Measurements from ENCODE around the gene MDH2. TPM values are rescaled to one million over a fixed set of nuclear protein-coding genes. Genes with fewer than 3 reads are reported as not detected.

Gene MDH2, protein sequence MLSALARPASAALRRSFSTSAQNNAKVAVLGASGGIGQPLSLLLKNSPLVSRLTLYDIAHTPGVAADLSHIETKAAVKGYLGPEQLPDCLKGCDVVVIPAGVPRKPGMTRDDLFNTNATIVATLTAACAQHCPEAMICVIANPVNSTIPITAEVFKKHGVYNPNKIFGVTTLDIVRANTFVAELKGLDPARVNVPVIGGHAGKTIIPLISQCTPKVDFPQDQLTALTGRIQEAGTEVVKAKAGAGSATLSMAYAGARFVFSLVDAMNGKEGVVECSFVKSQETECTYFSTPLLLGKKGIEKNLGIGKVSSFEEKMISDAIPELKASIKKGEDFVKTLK
- 301 to 444 TPM (median 401 TPM) in 5 replicates for total RNA-seq (2022; extraction: Qiagen RNA extraction; ENCODE audit: low read depth)

DNA sequence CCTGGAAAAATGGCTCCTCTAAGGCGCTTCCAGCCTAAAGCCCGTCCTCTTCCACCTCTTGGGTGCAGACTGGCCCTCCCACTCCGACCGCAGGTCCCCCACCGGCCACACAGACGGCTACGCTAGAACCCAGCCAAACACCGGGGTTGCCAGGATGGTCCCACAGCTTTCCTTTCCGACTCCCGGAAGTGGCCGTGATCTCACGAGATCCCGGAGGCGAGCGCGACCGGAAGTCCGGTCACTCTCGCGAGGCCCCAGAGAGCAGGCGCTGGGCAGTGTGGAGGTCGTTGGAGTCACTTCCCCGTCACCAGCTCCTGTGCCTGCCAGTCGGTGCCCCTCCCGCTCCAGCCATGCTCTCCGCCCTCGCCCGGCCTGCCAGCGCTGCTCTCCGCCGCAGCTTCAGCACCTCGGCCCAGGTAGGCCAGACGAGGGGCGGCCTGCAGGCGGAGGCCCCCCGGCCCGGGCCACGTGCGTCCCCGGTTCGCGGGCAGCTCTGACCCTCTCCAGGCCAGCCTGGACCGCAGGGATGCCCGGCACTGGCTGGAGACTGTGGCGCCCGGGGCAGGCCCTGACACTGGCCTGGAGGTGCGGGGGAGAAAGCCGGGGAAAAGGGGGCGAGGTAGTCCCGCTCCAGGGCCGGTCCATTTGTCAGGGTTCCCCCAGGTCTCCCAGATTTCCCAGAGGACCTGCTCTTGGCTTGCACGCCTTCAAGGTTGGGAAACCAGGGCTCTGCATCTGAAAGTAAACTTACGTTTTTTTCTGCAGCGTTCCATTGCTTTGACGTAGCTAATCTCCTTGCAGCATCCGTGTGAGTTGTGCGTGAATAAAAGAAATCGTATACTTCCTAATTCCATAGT, at the start of gene MDH2, which contains the start of gene STYXL1:
Gene MDH2, plus strand, starts transcription at position 296 of the 857 bp plus-strand sequence. Its CDS starts 55 bp downstream, at position 351.
Gene STYXL1, minus strand, starts transcription at position 190 of the 857 bp plus-strand sequence. CDS start 17,477 bp downstream, outside the sequence.

Other genes with a start within 250 kb of the MDH2 start
- not detected in 5 replicates for gene CCL24, start 234.3 kb upstream of the MDH2 start, total RNA-seq (2022; extraction: Qiagen RNA extraction; ENCODE audit: low read depth)
- 77.6 to 98.4 TPM (median 94.4 TPM) in 5 replicates for gene RHBDD2, start 169.1 kb upstream of the MDH2 start, total RNA-seq (2022; extraction: Qiagen RNA extraction; ENCODE audit: low read depth)
- 123 to 171 TPM (median 167 TPM) in 5 replicates for gene POR, start 133.0 kb upstream of the MDH2 start, total RNA-seq (2022; extraction: Qiagen RNA extraction; ENCODE audit: low read depth)
- gene TMEM120A, start 53.5 kb upstream of the MDH2 start, total RNA-seq (2022; extraction: Qiagen RNA extraction; ENCODE audit: low read depth) = 33.0 to 44.3 TPM (median 43.8 TPM) in 5 replicates
- 39.0 to 46.2 TPM (median 42.2 TPM) in 5 replicates for gene STYXL1, start 106 bp upstream of the MDH2 start, total RNA-seq (2022; extraction: Qiagen RNA extraction; ENCODE audit: low read depth)
- gene SRRM3, start 153.8 kb downstream of the MDH2 start, total RNA-seq (2022; extraction: Qiagen RNA extraction; ENCODE audit: low read depth) = 8.2 to 12.5 TPM (median 11.2 TPM) in 5 replicates